Measurements from ENCODE around the gene ABCB9. TPM values are rescaled to one million over a fixed set of nuclear protein-coding genes. Genes with fewer than 3 reads are reported as not detected.

ABCB9 gene
- total RNA-seq, 1 donor from 2014 or later = 1.9 TPM

- H3K4me1 ChIP-seq = peaks cover 8% of the 10 kb centered on the region
- H3K36me3 Mint-ChIP-seq = no peaks in the 10 kb centered on the region
- no peak overlapping the region for H3K27ac Mint-ChIP-seq
- no peak overlapping the region for H3K4me2 ChIP-seq
- no peaks in the 10 kb centered on the region for H3K36me3 ChIP-seq
- no peak overlapping the region for H3K9ac ChIP-seq
- H3K4me1 Mint-ChIP-seq = peaks cover 3% of the 10 kb centered on the region
- no peak overlapping the region for H3K4me3 Mint-ChIP-seq
- DNase-seq (ENCODE audit: low spot score) = no peak
- H3K79me2 ChIP-seq (ENCODE audit: low read depth) = no peaks in the 10 kb centered on the region
- H3K27me3 ChIP-seq = no peaks in the 10 kb centered on the region
- H3K4me3 ChIP-seq = no peak overlapping the region
- H4K20me1 ChIP-seq (ENCODE audit: low read depth) = no peaks in the 10 kb centered on the region
- H3K27me3 Mint-ChIP-seq (ENCODE audit: insufficient read depth, low read depth) = peaks cover 2% of the 10 kb centered on the region
- H3K9me3 Mint-ChIP-seq = no peaks in the 10 kb centered on the region
- no peaks in the 10 kb centered on the region for H3K9me3 ChIP-seq (ENCODE audit: low read depth)
- H3K27ac ChIP-seq = no peak overlapping the region
- TF ChIP-seq EZH2phosphoT487 (IDR thresholded peaks at IDR 0.05) = no peak
- no peak for TF ChIP-seq EZH2 (IDR thresholded peaks at IDR 0.05)
- no peak for TF ChIP-seq CTCF (IDR thresholded peaks at IDR 0.05)
- no peaks in the 10 kb centered on the region for H3F3A ChIP-seq (ENCODE audit: low read depth)
- H2AFZ ChIP-seq (replicated peaks) = no peak overlapping the region
Observed at GRCh38 chr12:122997343-122998250, 31.3 kb upstream of the ABCB9 start.

- Histone ChIP-seq H2AFZ (replicated peaks) (no peak overlapping the region), H3K9ac (no peak overlapping the region), H3F3A (ENCODE audit: low read depth) (no peaks in the 10 kb centered on the region), H3K27me3 (no peaks in the 10 kb centered on the region), H3K27ac (no peak overlapping the region), H3K36me3 (no peaks in the 10 kb centered on the region), H3K4me2 (no peak overlapping the region), H3K9me3 (ENCODE audit: low read depth) (no peaks in the 10 kb centered on the region), H3K79me2 (ENCODE audit: low read depth) (no peaks in the 10 kb centered on the region), H4K20me1 (ENCODE audit: low read depth) (no peaks in the 10 kb centered on the region), H3K4me3 (no peak overlapping the region), H3K4me1 (peaks cover 8% of the 10 kb centered on the region)
- H3K27ac Mint-ChIP-seq = no peak overlapping the region
- TF ChIP-seq CTCF (IDR thresholded peaks at IDR 0.05) (no peak), EZH2 (IDR thresholded peaks at IDR 0.05) (no peak), EZH2phosphoT487 (IDR thresholded peaks at IDR 0.05) (no peak)
- peaks cover 3% of the 10 kb centered on the region for H3K4me1 Mint-ChIP-seq
- no peaks in the 10 kb centered on the region for H3K36me3 Mint-ChIP-seq
- H3K27me3 Mint-ChIP-seq (ENCODE audit: insufficient read depth, low read depth) = peaks cover 2% of the 10 kb centered on the region
- H3K4me3 Mint-ChIP-seq = no peak overlapping the region
- no peaks in the 10 kb centered on the region for H3K9me3 Mint-ChIP-seq
- no peak for DNase-seq (ENCODE audit: low spot score)
Observed at GRCh38 chr12:122996621-122997342, 30.5 kb upstream of the ABCB9 start.

- Histone ChIP-seq H4K20me1 (ENCODE audit: low read depth) (no peaks in the 10 kb centered on the region), H2AFZ (replicated peaks) (no peak overlapping the region), H3K4me3 (no peak overlapping the region), H3K4me2 (no peak overlapping the region), H3K27ac (no peak overlapping the region), H3K79me2 (ENCODE audit: low read depth) (no peaks in the 10 kb centered on the region), H3K36me3 (no peaks in the 10 kb centered on the region), H3K9ac (no peak overlapping the region), H3K9me3 (ENCODE audit: low read depth) (no peaks in the 10 kb centered on the region), H3K27me3 (no peaks in the 10 kb centered on the region), H3K4me1 (peaks cover 8% of the 10 kb centered on the region), H3F3A (ENCODE audit: low read depth) (no peaks in the 10 kb centered on the region)
- Mint-ChIP-seq H3K4me1 (peaks cover 3% of the 10 kb centered on the region), H3K9me3 (no peaks in the 10 kb centered on the region), H3K27ac (no peak overlapping the region), H3K27me3 (ENCODE audit: insufficient read depth, low read depth) (peaks cover 2% of the 10 kb centered on the region), H3K36me3 (no peaks in the 10 kb centered on the region), H3K4me3 (no peak overlapping the region)
- DNase-seq (ENCODE audit: low spot score) = no peak
- TF ChIP-seq EZH2 (IDR thresholded peaks at IDR 0.05) (no peak), EZH2phosphoT487 (IDR thresholded peaks at IDR 0.05) (no peak), CTCF (IDR thresholded peaks at IDR 0.05) (no peak)
Observed at GRCh38 chr12:122996188-122996601, 29.9 kb upstream of the ABCB9 start.

Data from neural progenitor cell (in vitro differentiated cells).